ENCODE data around the gene BACH1.
A peak's percentile ranks its signal among the peaks of the same experiment; 100 is the strongest.
"Not testable (repeated sequence)": the region's sequence is repeated elsewhere in the genome, so short reads cannot be mapped to it uniquely, and the experiment has no call there.

BACH1 gene

GRCh38 chr21:29298348-29299045, at the start of gene BACH1:
Gene BACH1 (plus strand): TSS chr21:29298922. CDS start chr21:29321281, 22,359 bp downstream.
- DNase-seq (ENCODE audit: low spot score), result peak; percentile 86

DNA sequence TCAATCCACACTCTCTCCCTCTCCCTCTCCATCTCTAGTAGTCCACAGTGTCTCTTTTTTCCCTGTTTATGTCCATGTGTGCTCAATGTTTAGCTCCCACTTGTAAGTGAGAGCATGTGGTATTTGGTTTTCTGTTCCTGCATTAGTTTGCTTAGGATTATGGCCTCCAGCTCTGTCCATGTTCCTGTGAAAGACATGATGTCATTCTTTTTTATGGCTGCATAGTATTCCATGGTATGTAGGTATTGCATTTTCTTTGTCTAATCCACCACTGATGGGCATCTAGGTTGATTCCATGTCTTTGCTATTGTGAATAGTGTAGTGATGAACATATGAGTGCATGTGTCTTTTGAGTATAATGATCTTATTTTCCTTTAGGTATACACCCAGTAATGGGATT, 49.4 kb upstream of the BACH1 start:
- DNase-seq (ENCODE audit: low spot score), result not testable (repeated sequence)

DNA sequence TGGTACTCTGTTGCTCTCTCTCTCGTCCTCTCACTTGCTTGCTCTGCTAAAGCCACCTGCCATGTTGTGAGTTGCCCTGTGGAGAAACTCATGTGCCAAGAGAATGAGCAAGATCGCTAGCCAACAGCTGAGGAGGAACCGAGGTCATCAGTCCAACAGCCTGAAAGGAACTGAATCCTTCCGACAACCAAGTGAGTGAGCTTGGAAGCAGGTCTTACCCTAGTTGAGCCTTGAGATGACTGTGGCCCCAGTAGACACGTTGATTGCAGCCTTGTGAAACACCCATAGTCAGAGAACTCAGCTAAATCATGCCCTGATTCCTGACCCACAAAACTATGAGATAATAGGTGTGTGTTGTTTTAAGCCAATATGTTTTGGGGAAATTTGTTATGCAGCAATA, 48.1 kb upstream of the BACH1 start:
- no peak for DNase-seq (ENCODE audit: low spot score)

DNA sequence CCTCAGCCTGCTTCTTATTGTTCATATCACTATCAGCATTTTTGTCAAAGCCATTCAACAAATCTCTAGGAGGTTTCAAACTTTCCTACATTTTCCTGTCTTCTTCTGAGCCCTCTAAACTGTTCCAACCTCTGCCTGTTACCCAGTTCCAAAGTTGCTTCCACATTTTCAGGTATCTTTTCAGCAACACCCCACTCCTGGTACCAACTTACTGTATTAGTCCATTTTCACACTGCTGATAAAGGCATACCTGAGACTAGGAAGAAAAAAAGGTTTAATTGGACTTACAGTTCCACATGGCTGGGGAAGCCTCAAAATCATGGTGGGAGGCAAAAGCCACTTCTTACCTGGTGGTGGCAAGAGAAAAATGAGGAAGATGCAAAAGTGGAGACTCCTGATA, 44.9 kb upstream of the BACH1 start:
- DNase-seq (ENCODE audit: low spot score), result not testable (repeated sequence)

DNA sequence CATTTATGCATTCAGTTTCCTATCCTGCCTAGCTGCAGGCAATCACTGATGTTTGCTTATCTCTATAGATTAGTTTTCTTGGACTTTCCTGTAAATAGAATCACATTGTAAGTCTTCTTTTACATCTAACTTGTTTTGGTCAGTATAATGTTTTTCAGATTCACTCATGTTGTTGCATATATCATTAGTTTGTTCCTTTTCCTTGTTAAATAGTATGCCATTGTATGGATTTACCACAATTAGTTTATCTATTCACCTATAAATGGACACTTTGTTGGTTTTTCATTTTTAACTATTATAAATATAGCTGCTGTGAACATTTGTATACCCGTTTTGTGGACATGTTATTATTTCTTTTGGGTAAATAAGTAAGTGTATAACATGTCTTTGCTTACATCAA, 44.2 kb upstream of the BACH1 start:
- DNase-seq (ENCODE audit: low spot score), result no peak

GRCh38 chr21:29256126-29256910, 42.4 kb upstream of the BACH1 start:
- no peak for DNase-seq (ENCODE audit: low spot score)

- no peak for DNase-seq (ENCODE audit: low spot score)
Observed at GRCh38 chr21:29257701-29258100, 41.0 kb upstream of the BACH1 start.

- DNase-seq (ENCODE audit: low spot score), result no peak
Observed at GRCh38 chr21:29258626-29259338, 39.9 kb upstream of the BACH1 start.

GRCh38 chr21:29260461-29260860, 38.3 kb upstream of the BACH1 start:
- no peak for DNase-seq (ENCODE audit: low spot score)

GRCh38 chr21:29261555-29262540, 36.9 kb upstream of the BACH1 start:
- DNase-seq (ENCODE audit: low spot score), result no peak

DNA sequence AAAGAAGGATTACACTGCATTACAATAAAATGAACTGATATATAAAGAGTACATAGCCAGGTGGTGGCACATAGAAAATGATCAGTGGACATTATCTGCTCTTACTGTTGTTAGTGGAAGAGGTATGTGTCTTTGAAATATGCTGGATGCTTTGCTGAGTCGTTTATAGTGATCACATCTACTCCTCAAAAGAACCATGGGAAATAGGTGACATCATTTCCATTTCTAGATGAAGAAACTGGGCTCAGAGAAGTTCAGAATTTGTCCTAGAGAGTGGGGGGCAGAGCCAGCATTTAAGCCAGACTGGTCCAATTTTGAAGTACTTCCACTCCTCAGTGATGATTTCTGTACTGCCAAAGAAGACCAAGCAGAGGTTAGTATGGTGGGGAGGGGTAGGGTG, 34.0 kb upstream of the BACH1 start:
- DNase-seq (ENCODE audit: low spot score), result no peak

DNA sequence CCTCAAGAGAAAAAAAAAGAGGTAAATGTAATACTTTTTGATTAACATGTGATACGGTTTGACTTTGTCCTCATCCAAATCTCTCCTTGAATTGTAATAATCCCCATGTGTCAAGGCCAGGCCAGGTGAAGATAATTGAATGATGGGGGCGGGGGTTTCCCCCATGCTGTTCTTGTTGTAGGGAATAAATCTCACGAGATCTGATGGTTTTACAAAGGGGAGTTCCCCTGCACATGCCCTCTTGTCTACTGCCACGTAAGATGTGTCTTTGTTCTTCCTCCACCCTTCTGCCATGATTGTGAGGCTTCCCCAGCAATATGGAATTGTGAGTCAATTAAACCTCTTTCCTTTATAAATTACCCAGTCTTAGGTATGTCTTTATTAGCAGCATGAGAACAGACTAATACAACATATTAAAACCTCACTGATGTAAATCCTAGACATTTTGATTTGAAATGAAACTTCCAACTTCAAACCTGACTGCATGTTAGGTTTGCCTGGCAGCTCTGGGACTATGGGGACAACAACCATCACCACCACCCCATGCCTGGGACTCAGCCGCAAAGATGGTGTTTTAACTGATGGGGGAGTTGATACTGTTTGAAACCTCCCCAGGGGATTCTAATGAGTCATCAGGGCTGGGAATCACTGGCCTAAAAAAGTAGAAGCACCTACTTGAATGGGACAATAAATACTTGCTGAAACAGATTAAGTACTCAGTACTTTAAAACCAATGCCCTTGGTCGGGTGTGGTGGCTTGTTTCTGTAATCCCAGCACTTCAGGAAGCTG, 32.8 kb upstream of the BACH1 start:
- no peak for DNase-seq (ENCODE audit: low spot score)

DNA sequence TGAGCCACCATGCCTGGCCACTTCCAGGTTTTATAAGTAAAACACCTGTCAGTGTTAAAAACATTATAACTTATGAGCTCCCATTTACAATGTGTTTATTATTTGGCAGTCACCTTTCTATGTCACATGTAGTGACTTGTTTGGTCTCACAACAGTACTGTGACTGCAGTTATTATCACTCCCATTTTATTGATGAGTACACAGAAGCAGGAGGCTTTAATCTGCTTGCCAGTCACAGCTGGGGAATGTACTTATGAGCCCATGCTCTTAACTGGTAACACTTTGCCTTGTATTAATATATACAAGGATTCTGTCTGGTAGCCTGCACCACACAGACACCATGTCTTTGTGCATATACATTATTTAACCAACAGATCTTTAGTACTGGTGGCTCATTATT, 31.1 kb upstream of the BACH1 start:
- DNase-seq (ENCODE audit: low spot score), result no peak

- no peak for DNase-seq (ENCODE audit: low spot score)
Observed at GRCh38 chr21:29271927-29272333, 26.8 kb upstream of the BACH1 start.

DNA sequence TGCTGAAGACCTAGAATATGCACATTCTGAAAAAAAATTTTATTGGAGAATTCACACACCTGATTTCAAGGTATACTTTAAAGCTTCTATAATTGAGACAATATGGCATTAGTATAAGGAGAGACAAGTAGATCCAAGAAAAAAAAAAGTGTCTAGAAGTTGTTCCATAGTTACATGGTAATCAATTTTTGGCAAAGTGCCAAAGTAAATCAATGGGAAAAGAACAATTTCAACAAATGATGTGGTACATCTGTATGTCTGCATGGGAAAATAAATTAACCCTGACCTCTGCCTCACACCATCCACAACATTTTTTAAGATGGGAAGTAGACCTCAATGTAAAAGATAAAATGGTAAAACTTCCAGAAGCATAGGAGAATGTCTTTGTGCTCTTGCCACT, 21.3 kb upstream of the BACH1 start:
- no peak for DNase-seq (ENCODE audit: low spot score)

GRCh38 chr21:29279558-29279957, 19.2 kb upstream of the BACH1 start:
- DNase-seq (ENCODE audit: low spot score), result no peak

- not testable (repeated sequence) for DNase-seq (ENCODE audit: low spot score)
Observed at GRCh38 chr21:29281801-29282200, 16.9 kb upstream of the BACH1 start.

DNA sequence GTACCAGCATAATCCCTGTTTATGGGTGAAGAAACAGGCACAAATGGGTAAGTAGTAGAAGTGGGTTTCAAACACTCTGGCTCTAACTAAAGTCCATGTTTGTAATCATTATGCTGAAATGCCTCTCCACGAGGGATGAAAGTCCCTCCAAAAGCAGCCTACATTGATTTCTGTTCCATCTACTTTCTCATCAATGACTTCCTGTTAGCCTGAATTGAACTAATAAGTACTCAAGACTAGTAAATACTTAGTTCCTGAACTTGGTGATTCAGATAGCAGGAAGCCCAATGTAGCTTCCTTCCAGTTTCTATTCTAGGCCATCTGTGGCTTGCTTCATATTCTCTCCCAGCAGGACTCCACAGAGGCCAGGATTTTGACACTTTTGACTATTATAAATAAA, 11.3 kb upstream of the BACH1 start:
- DNase-seq (ENCODE audit: low spot score), result peak; percentile 34

DNA sequence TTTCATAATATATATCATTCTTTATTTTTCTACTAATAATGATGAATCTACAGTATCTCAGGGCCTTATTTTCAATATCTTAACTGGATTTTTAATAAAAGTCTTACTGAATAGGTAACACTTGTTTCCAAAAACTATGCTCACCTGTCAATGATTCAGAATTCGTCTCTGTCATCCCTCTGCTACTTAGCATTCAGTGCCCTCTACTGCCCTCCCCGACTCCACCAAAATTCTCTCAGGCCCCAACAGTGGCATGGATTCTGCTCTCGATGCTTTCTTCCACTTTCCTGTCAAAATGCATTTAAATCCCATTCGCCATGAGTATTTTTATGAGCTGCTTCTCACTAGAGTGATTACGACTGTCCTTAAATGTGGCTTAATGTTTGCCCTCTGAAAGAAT, 10.5 kb upstream of the BACH1 start:
- DNase-seq (ENCODE audit: low spot score), result no peak

DNA sequence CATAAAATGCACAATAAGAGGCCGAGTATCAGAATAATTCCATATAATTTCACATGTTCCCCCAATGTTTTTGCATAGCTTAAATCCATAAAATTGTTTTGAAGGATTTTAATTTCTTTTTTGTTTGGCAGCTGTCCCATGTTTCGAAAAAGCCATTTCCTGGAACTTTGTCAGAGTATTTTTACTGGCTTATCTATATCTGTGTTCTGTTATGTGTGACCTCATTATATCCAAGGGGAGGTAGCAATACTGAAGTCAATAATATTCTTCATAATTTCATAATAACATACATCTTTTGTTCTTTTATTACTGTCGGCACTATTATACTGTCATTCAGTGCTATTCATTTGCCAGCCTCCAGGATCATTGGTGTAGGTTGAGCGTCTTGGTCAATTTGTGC, 9.4 kb upstream of the BACH1 start:
- DNase-seq (ENCODE audit: low spot score), result no peak

- no peak for DNase-seq (ENCODE audit: low spot score)
Observed at GRCh38 chr21:29290240-29290639, 8.5 kb upstream of the BACH1 start.

Data from globus pallidus (tissue), 1 donor.